GM18868 (cell line): ENCODE data around the gene NDUFB10.
"Not testable (repeated sequence)": the region's sequence is repeated elsewhere in the genome, so short reads cannot be mapped to it uniquely, and the experiment has no call there.

Experiments
- ATAC-seq: cut with Tn5 transposase; IDR thresholded peaks from one replicate; pipeline ENCODE4 v1.9.1; 2021; ENCODE audit warnings: mild to moderate bottlenecking, moderate library complexity; ENCODE audit not compliant: unreplicated experiment

The NDUFB10 gene

DNA sequence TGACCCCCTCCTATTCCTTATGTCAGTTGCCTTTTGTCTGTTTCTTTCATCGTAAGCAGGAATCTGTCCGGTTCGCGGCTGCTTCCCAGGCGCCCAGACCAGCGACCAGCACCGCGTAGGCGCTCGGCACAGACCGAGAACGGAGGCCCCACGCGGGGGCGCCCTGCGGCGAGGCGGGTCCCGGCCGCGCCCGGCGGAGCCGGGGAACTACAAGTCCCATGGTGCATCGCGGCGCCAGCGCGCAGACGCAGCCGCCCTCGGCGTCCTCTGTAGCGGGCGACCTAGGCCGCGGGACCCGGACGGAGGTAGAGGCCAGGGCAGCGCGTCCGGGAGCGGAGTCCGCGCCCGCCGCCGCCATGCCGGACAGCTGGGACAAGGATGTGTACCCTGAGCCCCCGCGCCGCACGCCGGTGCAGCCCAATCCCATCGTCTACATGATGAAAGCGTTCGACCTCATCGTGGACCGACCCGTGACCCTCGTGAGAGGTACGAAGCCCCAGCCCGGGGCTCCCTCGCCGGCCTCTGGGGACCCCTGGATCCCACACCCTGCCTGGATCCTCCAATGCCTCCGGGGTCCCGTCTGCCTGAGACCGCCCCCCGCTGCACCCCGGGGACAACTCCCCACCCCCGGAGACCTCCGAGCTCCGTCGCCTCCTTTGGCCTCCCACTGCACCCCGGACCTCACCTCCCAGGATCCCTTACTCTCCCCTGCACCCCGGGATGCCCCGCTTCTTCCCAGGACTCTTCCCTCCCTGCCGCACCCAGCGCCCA lies at the start of gene NDUFB10:
Gene NDUFB10, plus strand, starts transcription at position 270 of the 771 bp plus-strand sequence. Its CDS starts 87 bp downstream, at position 357.
- ATAC-seq, result peak; percentile 56

DNA sequence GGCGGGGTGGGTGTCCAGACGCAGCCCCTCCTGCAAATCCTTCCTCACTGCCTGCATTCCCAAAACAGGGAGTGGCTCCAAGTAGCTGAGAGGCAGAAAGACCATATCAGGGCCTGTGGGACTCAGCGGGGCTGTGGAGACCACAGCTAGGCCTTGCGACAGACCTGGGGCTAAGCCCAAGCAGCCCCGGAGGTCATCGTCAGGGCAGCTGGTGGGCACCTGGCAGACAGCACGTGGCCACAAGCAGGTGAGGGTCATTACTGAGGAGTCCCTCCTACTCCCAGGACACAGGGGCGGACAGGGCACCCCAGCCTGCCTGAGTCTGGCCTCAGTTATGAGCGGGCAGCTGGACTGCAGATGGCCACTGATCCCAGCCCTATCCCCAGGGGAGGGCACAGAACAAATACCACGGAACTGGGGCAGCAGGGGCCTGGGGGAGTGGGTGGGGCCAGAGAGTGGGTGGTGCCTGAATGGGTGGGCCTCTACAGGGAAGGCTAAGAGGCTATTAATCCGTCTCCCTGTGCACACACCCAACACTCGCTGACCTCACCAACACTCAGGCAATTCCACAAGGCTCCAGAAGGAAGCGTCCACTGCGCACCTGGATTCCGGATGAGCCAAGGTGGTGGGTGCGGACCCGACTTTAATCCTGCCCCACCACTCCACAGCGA lies 49.6 kb upstream of the NDUFB10 start:
- no peak for ATAC-seq

DNA sequence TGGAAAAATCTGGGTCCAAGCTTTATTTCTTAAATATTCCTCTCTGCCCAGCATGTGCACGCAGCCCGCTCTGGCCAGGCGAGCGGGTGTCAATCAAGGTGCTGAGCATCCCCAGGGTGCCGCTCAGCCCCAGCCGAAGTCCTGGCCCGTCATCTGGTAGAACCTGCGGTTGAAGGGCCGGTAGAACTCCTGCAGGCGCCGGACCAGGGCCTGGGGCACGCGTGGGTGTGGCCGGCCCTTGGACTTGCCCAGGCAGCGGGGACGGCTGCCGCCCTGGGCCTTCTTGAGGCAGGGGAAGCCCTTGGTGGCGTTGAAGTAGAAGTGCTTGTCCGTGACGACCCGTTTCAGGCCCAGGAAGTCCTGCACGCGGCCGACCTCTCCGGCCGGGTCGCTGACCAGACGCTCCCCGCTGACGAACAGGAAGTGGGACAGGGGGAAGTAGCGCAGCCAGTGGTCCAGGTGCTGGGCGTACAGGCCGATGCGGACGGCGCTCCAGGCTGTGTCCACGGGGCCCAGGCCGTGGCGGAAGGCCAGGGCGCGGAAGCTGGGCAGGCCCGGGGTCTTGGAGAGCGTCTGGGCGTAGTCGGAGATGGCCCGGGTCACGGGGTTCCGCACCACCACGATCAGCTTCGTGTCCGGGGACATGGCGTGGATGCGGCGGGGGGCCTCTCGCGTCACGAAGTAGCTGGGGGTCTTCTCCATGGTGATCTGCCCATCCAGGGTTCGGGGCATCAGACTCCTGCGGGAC lies 47.7 kb upstream of the NDUFB10 start:
- no peak for ATAC-seq

- ATAC-seq, result no peak
Observed at GRCh38 chr16:1912215-1912543, 47.2 kb upstream of the NDUFB10 start.

- no peak for ATAC-seq
Observed at GRCh38 chr16:1913327-1914083, 45.8 kb upstream of the NDUFB10 start.

DNA sequence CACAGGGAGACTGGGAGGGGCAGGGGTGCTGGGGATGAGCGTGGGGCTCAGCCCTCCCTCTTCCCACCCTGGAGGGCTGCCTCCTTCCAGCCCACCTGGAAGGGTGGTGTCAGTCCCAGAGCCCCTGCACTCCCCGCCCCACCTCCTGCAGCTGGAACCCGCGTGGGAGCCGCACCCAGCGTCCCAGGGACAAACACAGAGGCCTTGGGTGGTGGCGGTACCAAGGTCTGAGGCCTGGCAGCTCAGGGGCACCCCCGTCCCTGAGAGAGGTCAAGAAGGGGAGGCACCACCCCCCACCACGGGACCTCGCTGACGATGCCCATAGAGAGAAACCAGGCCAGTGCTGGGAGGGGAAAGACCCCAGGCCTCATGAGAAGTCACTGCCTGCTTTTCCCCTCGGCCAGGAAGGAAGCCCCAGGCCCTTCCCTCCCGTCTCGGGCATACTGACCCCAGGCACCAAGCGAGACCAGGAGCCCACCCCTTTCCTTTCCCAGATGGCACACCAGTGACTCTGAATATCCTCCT lies 45.2 kb upstream of the NDUFB10 start:
- no peak for ATAC-seq

DNA sequence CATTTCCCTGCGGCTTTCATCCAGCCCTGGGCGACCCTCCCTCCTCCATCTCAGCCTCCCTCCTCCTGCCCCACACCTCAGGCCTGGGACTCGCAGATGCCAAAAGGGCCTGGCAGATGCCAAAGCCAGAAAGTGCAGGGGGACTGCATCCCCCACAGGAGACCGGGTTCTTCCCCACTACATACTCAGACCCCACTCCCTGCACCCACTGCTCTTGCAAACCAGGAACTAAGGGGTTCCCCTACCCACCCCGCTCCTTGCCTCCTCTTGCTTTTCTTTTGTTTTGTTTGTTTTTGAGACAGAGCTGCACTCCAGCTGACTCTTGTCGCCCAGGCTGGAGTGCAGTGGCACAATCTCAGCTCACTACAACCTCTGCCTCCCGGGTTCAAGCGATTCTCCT lies 44.4 kb upstream of the NDUFB10 start:
- ATAC-seq, result no peak

GRCh38 chr16:1915732-1916639 lies 43.4 kb upstream of the NDUFB10 start:
- ATAC-seq, result no peak

- no peak for ATAC-seq
Observed at GRCh38 chr16:1916640-1916990, 42.7 kb upstream of the NDUFB10 start.

DNA sequence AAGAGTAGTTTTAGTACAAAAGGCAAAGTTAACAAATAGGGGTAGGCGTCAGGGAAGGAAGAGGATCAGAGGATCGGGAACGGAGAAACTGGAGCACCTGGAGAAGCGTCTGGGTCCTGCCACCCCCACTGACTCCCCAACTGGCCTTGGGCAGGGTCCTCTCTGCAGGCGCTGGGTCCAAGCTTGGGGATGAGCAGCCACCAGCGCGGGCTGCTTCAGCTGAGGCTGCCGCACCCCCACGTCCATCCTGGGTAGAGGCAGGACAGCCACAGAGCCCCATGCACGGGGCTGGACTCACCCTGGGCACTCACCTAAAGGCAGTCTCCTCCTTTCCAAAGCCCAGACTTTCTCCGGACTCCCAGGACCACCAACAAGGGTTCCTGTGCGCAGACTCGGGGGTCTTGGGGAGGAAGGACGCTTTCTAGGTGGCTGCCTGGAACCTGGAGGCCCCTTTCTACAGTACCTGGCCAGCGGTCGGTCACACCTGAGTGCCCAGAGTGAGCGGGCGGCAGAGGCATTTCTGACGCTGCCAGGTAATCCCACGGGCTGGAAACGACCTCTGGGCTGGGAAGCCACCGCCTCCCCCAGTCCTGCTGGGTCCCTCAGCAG lies 42.2 kb upstream of the NDUFB10 start:
- ATAC-seq, result no peak

- ATAC-seq, result no peak
Observed at GRCh38 chr16:1917665-1918350, 41.5 kb upstream of the NDUFB10 start.

- no peak for ATAC-seq
Observed at GRCh38 chr16:1918351-1919326, 40.7 kb upstream of the NDUFB10 start, which contains the start of gene HS3ST6. TSS of gene HS3ST6 (minus strand) at chr16:1918415. CDS start at chr16:1918323, 92 bp downstream.

- ATAC-seq, result no peak
Observed at GRCh38 chr16:1919327-1919998, 39.9 kb upstream of the NDUFB10 start.

- not testable (repeated sequence) for ATAC-seq
Observed at GRCh38 chr16:1920122-1920521, 39.2 kb upstream of the NDUFB10 start.

DNA sequence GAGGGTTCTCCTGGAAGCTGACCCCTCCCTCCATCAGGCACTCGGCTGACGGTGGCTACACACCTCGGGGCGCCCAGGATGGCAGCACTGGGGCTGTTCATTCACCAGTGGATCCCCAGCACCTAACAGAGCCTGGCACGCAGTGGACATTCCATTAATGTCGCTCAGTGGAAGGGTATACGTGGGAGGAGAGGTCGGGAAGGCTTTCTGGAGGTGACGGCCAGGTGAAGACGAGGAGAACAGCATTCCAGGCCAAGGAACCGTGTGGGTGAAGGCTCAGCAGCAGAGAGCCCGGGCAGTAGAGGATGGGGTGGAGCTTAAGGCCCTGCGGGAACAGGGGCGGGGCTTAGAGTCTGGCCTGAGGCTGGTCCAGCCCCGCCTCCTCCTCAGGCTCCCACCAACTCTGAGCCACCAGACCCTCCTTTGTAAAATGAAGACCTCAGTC lies 38.6 kb upstream of the NDUFB10 start:
- no peak for ATAC-seq

- no peak for ATAC-seq
Observed at GRCh38 chr16:1922357-1922756, 37.0 kb upstream of the NDUFB10 start.
